Body of pancreas (tissue), 4 donors: Measurements from ENCODE around the gene PLPPR2.

Experiments used
- CTCF ChIP-seq, 7 experiments: fragments of 450-650 bp in 4 of 7; fragments of 200-600 bp in 3 of 7; sonication (generic) in 3 of 7; IDR thresholded peaks; one replicate each; pipeline ENCODE4 v1.5.1; 2016 to 2019; ENCODE audit warnings: antibody characterized with exemption in 7 of 7
- POLR2A ChIP-seq, 3 donors: fragments of 450-650 bp; IDR thresholded peaks; one replicate each; pipeline ENCODE4 v1.6.1; 2016; ENCODE audit warnings: antibody characterized with exemption in 3 of 3, mild to moderate bottlenecking in 2 of 3

GRCh38 chr19:11361771-11362731, 6.8 kb downstream of the PLPPR2 start:
- TF ChIP-seq POLR2A (IDR thresholded peaks at IDR 0.05) (no peak), CTCF (IDR thresholded peaks at IDR 0.05) (no peak)
